Stimulated activated CD8-positive, alpha-beta memory T cell treated with anti-CD3 and anti-CD28 coated beads, Interleukin-4, amount 100 ng/mL, for 24 hours (primary cell): ENCODE results near the gene AK3.
A peak's percentile ranks its signal among the peaks of the same experiment; 100 is the strongest.
"Not testable (repeated sequence)": the region's sequence is repeated elsewhere in the genome, so short reads cannot be mapped to it uniquely, and the experiment has no call there.

Experiments used
- DNase-seq: peaks from one replicate; pipeline ENCODE4 v3.0.0-alpha.2; 2020; ENCODE audit warnings: low read depth

Gene AK3

GRCh38 chr9:4740638-4741364, at the start of gene AK3:
TSS of gene AK3 (minus strand) at chr9:4741202. CDS start at chr9:4741087, 115 bp downstream.
- DNase-seq: peak; percentile 86

- no peak for DNase-seq
These were observed 47.7 kb upstream of the AK3 start for GRCh38 chr9:4788703-4789102.

GRCh38 chr9:4787876-4788275, 46.9 kb upstream of the AK3 start:
- DNase-seq: no peak

- DNase-seq: no peak
These were observed 45.6 kb upstream of the AK3 start for GRCh38 chr9:4786599-4786998.

- no peak for DNase-seq
These were observed 43.4 kb upstream of the AK3 start for GRCh38 chr9:4784403-4784802.

GRCh38 chr9:4783191-4783590, 42.2 kb upstream of the AK3 start:
- DNase-seq: not testable (repeated sequence)

- DNase-seq: no peak
These were observed 40.4 kb upstream of the AK3 start for GRCh38 chr9:4781408-4781807.

- no peak for DNase-seq
These were observed 39.6 kb upstream of the AK3 start for GRCh38 chr9:4780651-4781050.

GRCh38 chr9:4774958-4775357, 34.0 kb upstream of the AK3 start:
- DNase-seq: not testable (repeated sequence)

- no peak for DNase-seq
These were observed 33.2 kb upstream of the AK3 start for GRCh38 chr9:4774209-4774608.

- DNase-seq: no peak
These were observed 30.8 kb upstream of the AK3 start for GRCh38 chr9:4771788-4772187.

GRCh38 chr9:4769321-4770080, 28.5 kb upstream of the AK3 start:
- no peak for DNase-seq

GRCh38 chr9:4768681-4769080, 27.7 kb upstream of the AK3 start:
- no peak for DNase-seq

GRCh38 chr9:4764033-4764432, 23.0 kb upstream of the AK3 start:
- DNase-seq: no peak

- DNase-seq: no peak
These were observed 22.0 kb upstream of the AK3 start for GRCh38 chr9:4762886-4763541.

- peak; percentile 62 for DNase-seq
These were observed 21.3 kb upstream of the AK3 start for GRCh38 chr9:4762108-4762885.

GRCh38 chr9:4760122-4760521, 19.1 kb upstream of the AK3 start:
- DNase-seq: no peak

GRCh38 chr9:4756420-4756819, 15.4 kb upstream of the AK3 start:
- no peak for DNase-seq

- DNase-seq: no peak
These were observed 14.1 kb upstream of the AK3 start for GRCh38 chr9:4755026-4755609.

- not testable (repeated sequence) for DNase-seq
These were observed 13.5 kb upstream of the AK3 start for GRCh38 chr9:4754530-4754929.

- DNase-seq: no peak
These were observed 9.1 kb upstream of the AK3 start for GRCh38 chr9:4750023-4750673.
